ENCODE results near the gene BAMBI. TPM values are rescaled to one million over a fixed set of nuclear protein-coding genes. Genes with fewer than 3 reads are reported as not detected.
A peak's percentile ranks its signal among the peaks of the same experiment; 100 is the strongest.

BAMBI gene
- total and polyA plus RNA-seq, 2 of the 8 experiments (the other 6 are each of a cell fraction or from before 2014, with no cell fraction given), result 5.6 to 26.4 TPM

DNA sequence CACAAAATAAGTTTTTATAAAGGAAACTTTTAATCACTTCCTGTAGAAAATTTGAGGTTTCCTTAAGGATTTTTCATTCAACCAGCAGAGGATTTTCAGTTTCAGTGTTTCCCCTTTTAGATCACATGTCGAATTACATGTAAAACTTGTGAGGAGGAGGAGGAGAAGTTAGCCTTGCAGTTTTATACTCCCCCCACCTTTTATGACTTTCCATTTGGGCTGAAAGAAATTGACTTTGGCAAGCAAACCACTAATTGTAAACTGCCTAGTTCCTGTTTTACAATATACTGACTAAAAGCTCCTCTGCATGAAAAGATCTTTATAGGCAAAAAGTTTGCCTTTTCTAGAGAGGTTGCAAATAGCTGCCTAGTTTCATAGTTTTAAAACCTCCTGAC is 3.0 kb downstream of the BAMBI start:
- H4K20me1 ChIP-seq (replicated peaks in 1 of 2; ENCODE audit: control insufficient read depth in 1 of 2, insufficient read depth in 2 of 2, low read length in 2 of 2), result peaks cover 12 to 16% of the 10 kb centered on the region in 2 experiments
- H3K4me1 ChIP-seq (replicated peaks in 1 of 4; ENCODE audit: control insufficient read depth in 3 of 4, insufficient read depth in 4 of 4, low read length in 3 of 4), result peaks cover 2 to 15% (median 8%) of the 10 kb centered on the region in 4 experiments; a peak in 5 of 7 replicates
- H3K4ac ChIP-seq (replicated peaks; ENCODE audit: insufficient read length, low read depth, low read length), result no peak overlapping the region
- H3K36me3 ChIP-seq (ENCODE audit: control insufficient read depth in 2 of 4, insufficient read depth in 4 of 4, low read length in 3 of 4), result peaks cover 0 to 22% (median 11%) of the 10 kb centered on the region in 4 experiments; a peak in 6 of 8 replicates
- no peak overlapping the region for H2AFZ ChIP-seq (ENCODE audit: low read length)
- no peak overlapping the region for H3K9ac ChIP-seq (replicated peaks in 1 of 4; ENCODE audit: extremely low read depth in 1 of 4, low read depth in 3 of 4, low read length in 3 of 4)
- ChIA-PET CTCF (ENCODE audit: partially characterized antibody) (interaction anchor here (0.9 to 2.5 kb wide), 4 partner anchors 16 to 311 kb away, joined by 3 to 6 read pairs (median 4); no protein-coding TSS in a partner anchor), POLR2A (ENCODE audit: partially characterized antibody) (no interaction called here)
- 63% methylated on average over 1 of the region's 1 CpG; no CpG with 5 or more reads in 1 of the 2 experiments for WGBS, 2 experiments (ENCODE audit: extremely low coverage in 1 of 2, insufficient coverage in 1 of 2, insufficient read length in 1 of 2, insufficient replicate concordance in 2 of 2, low coverage in 1 of 2, low lambda C conversion rate in 2 of 2, missing lambda C conversion rate in 1 of 2)
- no peak overlapping the region for H2BK20ac ChIP-seq (ENCODE audit: low read length)
- no peak overlapping the region for H2AK5ac ChIP-seq (ENCODE audit: low read depth, low read length)
- H3K14ac ChIP-seq (ENCODE audit: insufficient read length), result no peak overlapping the region
- peak overlapping the region; percentile 96 to 100; a peak in 3 of 4 replicates for H3K4me2 ChIP-seq (ENCODE audit: insufficient read depth in 1 of 2, low read depth in 2 of 2, low read length in 2 of 2)
- no peak overlapping the region for H4K5ac ChIP-seq (ENCODE audit: insufficient read length, low read depth, low read length)
- H2BK12ac ChIP-seq (ENCODE audit: low read depth, low read length), result no peak overlapping the region
- DNase-seq (ENCODE audit: low read depth in 1 of 2, low spot score in 2 of 2) (no peak), FAIRE-seq (no peak)
- H2BK5ac ChIP-seq (ENCODE audit: low read depth, low read length), result no peak overlapping the region
- peaks cover 12% of the 10 kb centered on the region for H3K79me1 ChIP-seq (ENCODE audit: low read depth, low read length)
- H3K27ac ChIP-seq (ENCODE audit: low read depth, low read length), result no peak overlapping the region
- no peak overlapping the region for H2BK120ac ChIP-seq (replicated peaks; ENCODE audit: low read depth, low read length)
- peaks cover 17% of the 10 kb centered on the region; the same call in 1 of the 2 replicates for H3K23me2 ChIP-seq (ENCODE audit: low read depth, low read length)
- no peak overlapping the region for H2BK15ac ChIP-seq (ENCODE audit: low read length)
- H3K18ac ChIP-seq (ENCODE audit: extremely low read depth, low read length), result no peak overlapping the region
- no peak overlapping the region for H4K8ac ChIP-seq (ENCODE audit: extremely low read depth, insufficient read depth, low read length)
- peaks cover 0 to 7% (median 3%) of the 10 kb centered on the region in 4 experiments; a peak in 4 of 7 replicates for H3K27me3 ChIP-seq (replicated peaks in 1 of 4; ENCODE audit: control insufficient read depth in 3 of 4, extremely low read depth in 1 of 4, insufficient read depth in 3 of 4, low read length in 3 of 4)
- H3K4me3 ChIP-seq (ENCODE audit: extremely low read depth in 1 of 4, insufficient read depth in 2 of 4, low read depth in 3 of 4, low read length in 4 of 4), result peak overlapping the region in 2 of 4 experiments; percentile 85 to 98; a peak in 6 of 8 replicates
- H3K56ac ChIP-seq (replicated peaks; ENCODE audit: insufficient read length, low read depth, low read length), result no peak overlapping the region
- H3K9me3 ChIP-seq (ENCODE audit: insufficient read depth in 2 of 2, low read depth in 1 of 2, low read length in 1 of 2), result no peaks in the 10 kb centered on the region
- H3K23ac ChIP-seq (ENCODE audit: insufficient read length), result no peak overlapping the region
- H4K91ac ChIP-seq (replicated peaks; ENCODE audit: insufficient read length, low read length), result no peak overlapping the region
- peaks cover 16 to 53% of the 10 kb centered on the region in 2 experiments for H3K79me2 ChIP-seq (ENCODE audit: control insufficient read depth in 1 of 2, insufficient read depth in 2 of 2, low read length in 2 of 2)
- TF ChIP-seq SIX5 (IDR thresholded peaks at IDR 0.05; ENCODE audit: low read depth, low read length) (no peak), SP1 (IDR thresholded peaks at IDR 0.05; ENCODE audit: low read depth, low read length) (no peak)
- TF ChIP-seq, protein P1, sequence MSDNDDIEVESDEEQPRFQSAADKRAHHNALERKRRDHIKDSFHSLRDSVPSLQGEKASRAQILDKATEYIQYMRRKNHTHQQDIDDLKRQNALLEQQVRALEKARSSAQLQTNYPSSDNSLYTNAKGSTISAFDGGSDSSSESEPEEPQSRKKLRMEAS (IDR thresholded peaks at IDR 0.05), result no peak

Data from H1 (cell line).